ENCODE measurements around the gene SCYGR6.

The SCYGR6 gene

DNA sequence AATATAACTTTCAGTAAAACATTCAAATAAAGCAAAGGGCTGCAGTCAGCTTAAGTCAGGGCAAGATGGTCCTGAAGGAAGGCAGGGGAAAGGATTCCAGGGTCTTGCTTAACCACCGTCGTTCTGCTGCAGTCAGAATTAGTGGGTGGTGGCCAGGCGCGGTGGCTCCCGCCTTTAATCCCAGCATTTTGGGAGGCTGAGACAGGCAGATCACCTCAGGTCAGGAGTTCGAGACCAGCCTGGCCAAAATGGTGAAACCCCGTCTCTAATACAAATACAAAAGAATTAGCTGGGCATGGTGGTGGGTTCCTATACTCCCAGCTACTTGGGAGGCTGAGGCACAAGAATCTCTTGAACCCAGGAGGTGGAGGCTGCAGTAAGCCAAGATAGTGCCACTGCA, 13.6 kb downstream of the SCYGR6 start:
- no peak for DNase-seq

DNA sequence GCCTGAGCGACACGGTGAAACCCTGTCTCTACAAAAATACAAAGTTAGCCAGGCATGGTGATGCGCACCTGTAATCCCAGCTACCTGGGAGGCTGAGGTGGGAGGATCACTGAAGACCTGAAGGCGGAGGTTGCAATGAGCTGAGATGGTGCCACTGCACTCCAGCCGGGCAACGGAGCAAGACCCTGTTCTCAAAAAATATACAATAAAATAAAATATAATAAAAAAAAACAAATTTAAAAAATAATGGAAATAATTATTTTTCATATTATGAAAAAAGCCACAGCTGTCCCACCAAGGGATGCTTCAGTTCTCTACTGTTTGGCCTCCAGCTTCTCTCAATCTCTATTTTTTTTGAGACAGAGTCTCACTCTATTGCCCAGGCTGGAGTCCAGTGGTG, 17.2 kb downstream of the SCYGR6 start:
- DNase-seq: no peak

GRCh38 chr2:227706859-227707258, 17.7 kb downstream of the SCYGR6 start:
- DNase-seq: no peak

DNA sequence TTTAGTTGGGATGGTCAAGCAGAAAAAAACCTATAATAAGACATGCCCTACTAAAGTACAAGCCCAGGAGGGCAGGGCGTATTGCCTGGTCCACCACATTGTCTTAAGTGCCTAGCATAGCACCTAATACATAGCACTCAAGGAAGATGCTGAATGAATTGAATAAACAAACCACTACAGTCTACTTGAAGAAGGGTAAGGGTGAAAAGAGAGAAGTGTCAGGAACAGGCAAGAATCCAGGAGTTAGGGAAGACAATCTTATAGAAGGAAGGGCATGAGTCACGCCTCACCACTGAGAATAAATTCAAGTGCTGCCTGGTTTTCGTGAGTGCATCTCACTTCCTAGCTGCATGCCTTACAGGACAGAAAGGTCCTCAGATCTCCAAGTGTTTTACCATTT, 20.6 kb downstream of the SCYGR6 start:
- no peak for DNase-seq

DNA sequence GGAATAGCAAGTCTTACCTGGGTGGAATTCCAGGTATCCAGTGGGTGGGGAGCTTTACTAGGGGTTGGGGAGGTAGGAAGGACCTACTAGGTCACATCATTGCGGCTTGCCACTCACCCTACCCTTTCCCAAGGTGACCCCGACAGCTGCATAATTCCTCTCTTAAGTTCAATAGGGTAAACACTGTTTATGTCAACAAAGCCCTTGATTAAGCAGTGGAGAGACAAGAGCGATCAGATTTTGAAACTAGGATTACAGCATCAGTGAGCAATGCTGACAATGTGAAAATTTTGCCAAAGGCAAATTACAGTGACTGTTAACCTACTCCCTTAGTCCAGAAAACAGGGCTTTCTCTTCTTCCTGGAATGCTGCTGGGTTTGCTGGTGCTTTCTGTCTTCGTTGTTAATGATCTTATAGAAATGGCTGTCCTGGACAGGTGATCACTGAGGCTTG, 21.3 kb downstream of the SCYGR6 start:
- no peak for DNase-seq

DNA sequence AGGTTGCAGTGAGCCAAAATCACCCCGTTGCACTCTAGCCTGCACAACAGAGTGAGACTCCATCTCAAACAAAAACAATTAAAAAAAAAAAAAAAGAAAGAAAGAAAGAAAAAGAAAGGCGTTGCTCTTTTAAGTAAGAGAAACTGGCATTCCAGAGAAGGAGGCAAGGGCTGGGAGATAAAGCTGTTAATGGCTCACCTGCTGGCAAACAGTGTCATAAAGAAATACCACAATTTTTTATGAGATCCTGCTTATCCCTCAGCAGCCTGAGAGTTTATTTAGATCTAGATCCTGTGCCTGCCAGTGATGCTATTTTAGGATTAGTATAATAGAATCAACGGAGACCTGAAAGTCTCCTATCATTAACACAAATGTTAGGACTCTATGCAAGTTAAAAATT, 23.0 kb downstream of the SCYGR6 start:
- no peak for DNase-seq

DNA sequence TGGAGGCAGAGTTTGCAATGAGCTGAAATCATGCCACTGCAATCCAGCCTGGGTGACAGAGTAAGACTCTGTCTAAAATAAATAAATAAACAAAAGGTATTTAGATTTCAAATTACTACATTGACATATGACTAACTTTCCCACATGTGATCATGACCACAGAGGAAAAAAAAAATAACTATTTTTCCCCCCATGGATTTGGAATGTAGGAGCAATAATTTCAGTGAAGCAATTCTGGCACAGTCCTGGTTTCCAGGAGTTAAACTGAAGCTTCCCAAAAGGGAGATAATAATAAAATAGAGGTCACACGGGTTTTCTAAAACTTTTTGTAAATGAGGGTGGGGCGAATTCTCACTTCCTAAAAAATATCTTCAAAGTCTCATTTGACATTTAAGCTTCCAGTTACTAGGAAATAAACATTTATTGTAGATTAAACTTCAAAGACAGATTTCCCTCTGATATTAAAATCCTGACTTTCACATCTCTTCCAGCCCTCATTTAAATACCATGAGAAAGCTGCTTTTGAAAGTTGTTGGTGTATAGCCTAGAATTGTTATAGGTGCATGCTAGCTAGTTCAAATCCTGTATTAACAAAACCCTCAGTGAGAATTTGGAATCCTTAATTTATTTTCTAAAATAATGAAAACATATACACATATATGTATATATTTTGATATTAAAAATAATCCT, 27.4 kb downstream of the SCYGR6 start:
- no peak for DNase-seq

DNA sequence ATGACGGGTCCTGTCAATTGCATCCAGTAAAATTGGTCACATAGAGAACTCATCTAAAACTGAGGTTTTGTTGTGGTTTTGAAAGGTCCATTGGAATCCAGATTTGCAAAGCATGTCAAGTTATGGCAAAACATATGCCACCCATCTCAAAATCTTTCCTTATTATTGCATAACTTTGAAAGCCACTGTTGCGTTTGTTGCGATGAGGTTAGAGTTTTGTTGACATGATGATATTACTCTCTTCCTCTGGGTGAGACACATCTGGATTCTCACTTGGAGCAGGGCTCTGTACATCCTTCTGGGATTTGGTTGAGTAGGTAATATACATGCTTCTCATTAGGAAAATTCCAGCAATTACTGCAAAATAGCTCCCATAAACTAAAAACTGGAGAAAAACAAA, 37.4 kb downstream of the SCYGR6 start:
- DNase-seq: no peak

DNA sequence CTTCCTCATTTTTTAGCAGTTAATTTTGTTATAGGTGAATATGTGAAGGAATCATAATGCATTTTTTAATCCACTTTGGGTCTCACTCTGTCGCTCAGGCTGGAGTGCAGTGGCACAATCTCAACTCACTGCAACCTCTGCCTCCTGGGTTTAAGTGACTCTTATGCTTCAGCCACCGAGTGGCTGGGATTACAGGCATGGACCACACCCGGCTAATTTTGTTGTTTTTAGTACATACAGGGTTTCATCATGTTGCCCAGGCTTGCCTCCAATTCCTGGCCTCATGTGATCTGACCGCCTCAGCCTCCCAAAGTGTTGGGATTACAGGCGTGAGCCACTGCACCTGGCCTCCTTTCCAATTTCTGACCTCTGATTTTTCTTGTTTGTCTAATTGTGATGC, 40.3 kb downstream of the SCYGR6 start:
- DNase-seq: no peak

- no peak for DNase-seq
These were observed 46.6 kb downstream of the SCYGR6 start for GRCh38 chr2:227677928-227678327.

- no peak for DNase-seq
These were observed 50.1 kb downstream of the SCYGR6 start for GRCh38 chr2:227674485-227674884.

Data from SIG-M5 (cell line).